ENCODE data around the gene NELFA. TPM values are rescaled to one million over a fixed set of nuclear protein-coding genes. Genes with fewer than 3 reads are reported as not detected.
"Not testable (repeated sequence)": the region's sequence is repeated elsewhere in the genome, so short reads cannot be mapped to it uniquely, and the experiment has no call there.

The NELFA gene
- polyA plus RNA-seq, 1 experiment: 9.3 TPM

DNA sequence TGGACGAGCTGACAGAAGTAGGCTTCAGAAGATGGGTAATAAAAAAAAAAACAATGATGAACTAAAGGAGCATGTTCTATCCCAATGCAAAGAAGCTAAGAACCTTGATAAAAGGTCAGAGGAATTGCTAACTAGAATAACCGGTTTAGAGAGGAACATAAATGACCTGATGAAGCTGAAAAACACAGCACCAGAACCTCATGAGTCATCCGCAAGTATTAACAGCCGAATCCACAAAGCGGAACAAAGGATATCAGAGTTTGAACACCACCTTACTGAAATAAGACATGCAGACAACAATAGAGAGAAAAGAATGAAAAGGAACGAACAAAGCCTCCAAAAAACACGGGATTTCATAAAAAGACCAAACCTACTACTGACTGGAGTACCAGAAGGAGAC, 10.5 kb downstream of the NELFA start:
- H3K9me3 ChIP-seq (ENCODE audit: control insufficient read depth, insufficient read depth, low read length): peaks cover 14% of the 10 kb centered on the region; the same call in 1 of the 2 replicates
- H3K4me3 ChIP-seq (ENCODE audit: low read depth, low read length): no peak overlapping the region
- ChIA-PET POLR2A (no interaction called here), CTCF (no interaction called here)
- no peak for TF ChIP-seq CTCF (IDR thresholded peaks at IDR 0.05; ENCODE audit: low read depth, low read length)
- no peak overlapping the region for H3K27ac ChIP-seq (ENCODE audit: low read depth, low read length)
- H3K27me3 ChIP-seq (ENCODE audit: control insufficient read depth, insufficient read depth, low read length): no peaks in the 10 kb centered on the region
- DNase-seq (ENCODE audit: low read depth, low spot score): no peak

DNA sequence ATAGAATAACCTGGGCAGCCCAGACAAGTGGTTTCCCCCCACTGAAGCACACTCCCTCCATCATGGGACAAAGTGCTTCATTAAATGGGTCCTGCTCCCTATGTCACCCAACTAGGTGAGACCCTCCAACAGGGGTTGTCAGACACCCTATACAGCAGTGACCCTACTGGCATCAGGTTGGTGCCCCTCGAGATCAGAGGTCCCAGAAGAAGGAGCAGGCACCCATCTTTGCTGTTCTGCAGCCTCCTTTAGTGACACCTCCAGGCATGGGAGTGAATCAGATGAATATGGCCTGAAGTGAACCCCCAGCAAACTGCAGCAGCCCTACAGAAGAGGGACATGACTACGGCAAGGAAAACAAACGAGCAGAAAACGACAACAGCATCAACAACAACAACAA, 11.1 kb downstream of the NELFA start:
- DNase-seq (ENCODE audit: low read depth, low spot score): no peak
- Histone ChIP-seq H3K27me3 (ENCODE audit: control insufficient read depth, insufficient read depth, low read length) (no peaks in the 10 kb centered on the region), H3K27ac (ENCODE audit: low read depth, low read length) (no peak overlapping the region), H3K9me3 (ENCODE audit: control insufficient read depth, insufficient read depth, low read length) (peaks cover 14% of the 10 kb centered on the region; the same call in 1 of the 2 replicates), H3K4me3 (ENCODE audit: low read depth, low read length) (no peak overlapping the region)
- ChIA-PET POLR2A (no interaction called here), CTCF (no interaction called here)
- no peak for TF ChIP-seq CTCF (IDR thresholded peaks at IDR 0.05; ENCODE audit: low read depth, low read length)

DNA sequence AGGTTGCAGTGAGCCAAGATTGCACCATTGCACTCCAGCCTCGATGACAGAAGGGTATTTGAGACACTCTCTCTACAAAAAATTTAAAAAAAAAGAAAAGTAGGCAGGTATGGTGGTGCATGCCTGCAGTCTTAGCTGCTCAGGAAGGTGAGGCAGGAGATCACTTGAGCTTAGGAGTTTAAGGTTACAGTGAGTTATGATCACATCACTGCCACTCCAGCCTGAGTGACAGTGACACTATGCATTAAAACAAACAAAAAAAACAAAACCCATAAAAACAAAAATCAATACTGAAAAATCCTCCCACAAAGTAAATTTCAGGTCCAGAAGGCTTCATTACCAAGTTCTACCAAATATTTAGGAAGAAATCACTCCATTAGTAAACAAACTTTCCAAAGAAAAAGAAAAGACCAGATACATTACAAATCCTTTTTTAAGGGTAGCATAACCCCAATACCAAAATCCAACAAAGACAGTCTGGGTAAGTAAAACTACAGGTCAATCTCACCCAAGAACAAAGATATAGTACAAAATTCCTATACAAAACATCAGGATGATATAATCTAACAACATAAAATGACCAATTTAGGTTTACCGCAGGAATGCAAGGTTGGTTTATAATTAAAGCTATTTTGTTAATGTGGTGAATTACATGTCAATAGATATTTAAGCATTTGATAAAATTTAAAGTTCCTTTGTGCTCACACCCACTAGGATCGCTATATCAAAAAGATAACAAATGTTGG, 11.7 kb downstream of the NELFA start:
- no peak for DNase-seq (ENCODE audit: low read depth, low spot score)
- Histone ChIP-seq H3K4me3 (ENCODE audit: low read depth, low read length) (no peak overlapping the region), H3K27ac (ENCODE audit: low read depth, low read length) (no peak overlapping the region), H3K27me3 (ENCODE audit: control insufficient read depth, insufficient read depth, low read length) (no peaks in the 10 kb centered on the region), H3K9me3 (ENCODE audit: control insufficient read depth, insufficient read depth, low read length) (peaks cover 14% of the 10 kb centered on the region; the same call in 1 of the 2 replicates)
- ChIA-PET CTCF (no interaction called here), POLR2A (no interaction called here)
- no peak for TF ChIP-seq CTCF (IDR thresholded peaks at IDR 0.05; ENCODE audit: low read depth, low read length)

DNA sequence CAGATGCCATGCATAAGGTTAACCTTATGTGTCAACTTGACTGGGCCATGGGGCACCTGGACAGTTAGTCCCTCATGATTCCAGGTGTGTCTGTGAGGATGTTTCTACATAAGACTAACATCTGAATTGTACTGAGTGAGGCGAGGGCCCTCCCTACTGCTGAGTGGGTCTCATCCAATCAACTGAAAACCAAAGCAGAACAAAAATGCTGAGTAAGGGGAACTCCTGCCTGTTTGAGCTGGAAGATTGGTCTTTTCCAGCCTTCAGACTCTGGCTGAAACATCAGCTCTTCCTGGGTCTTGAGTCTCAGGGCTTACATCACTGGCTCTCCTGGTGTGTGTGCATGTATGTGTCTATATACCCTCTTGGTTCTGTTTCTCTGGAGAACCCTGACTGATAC, 13.8 kb downstream of the NELFA start:
- Histone ChIP-seq H3K9me3 (ENCODE audit: control insufficient read depth, insufficient read depth, low read length) (peaks cover 14% of the 10 kb centered on the region), H3K27ac (ENCODE audit: low read depth, low read length) (no peak overlapping the region), H3K4me3 (ENCODE audit: low read depth, low read length) (no peak overlapping the region), H3K27me3 (ENCODE audit: control insufficient read depth, insufficient read depth, low read length) (no peaks in the 10 kb centered on the region)
- no peak for DNase-seq (ENCODE audit: low read depth, low spot score)
- TF ChIP-seq CTCF (IDR thresholded peaks at IDR 0.05; ENCODE audit: low read depth, low read length): no peak
- ChIA-PET CTCF (no interaction called here), POLR2A (interaction anchor here (0.7 kb wide), 1 partner anchor 8 kb away, joined by 4 read pairs; no protein-coding TSS in a partner anchor)

DNA sequence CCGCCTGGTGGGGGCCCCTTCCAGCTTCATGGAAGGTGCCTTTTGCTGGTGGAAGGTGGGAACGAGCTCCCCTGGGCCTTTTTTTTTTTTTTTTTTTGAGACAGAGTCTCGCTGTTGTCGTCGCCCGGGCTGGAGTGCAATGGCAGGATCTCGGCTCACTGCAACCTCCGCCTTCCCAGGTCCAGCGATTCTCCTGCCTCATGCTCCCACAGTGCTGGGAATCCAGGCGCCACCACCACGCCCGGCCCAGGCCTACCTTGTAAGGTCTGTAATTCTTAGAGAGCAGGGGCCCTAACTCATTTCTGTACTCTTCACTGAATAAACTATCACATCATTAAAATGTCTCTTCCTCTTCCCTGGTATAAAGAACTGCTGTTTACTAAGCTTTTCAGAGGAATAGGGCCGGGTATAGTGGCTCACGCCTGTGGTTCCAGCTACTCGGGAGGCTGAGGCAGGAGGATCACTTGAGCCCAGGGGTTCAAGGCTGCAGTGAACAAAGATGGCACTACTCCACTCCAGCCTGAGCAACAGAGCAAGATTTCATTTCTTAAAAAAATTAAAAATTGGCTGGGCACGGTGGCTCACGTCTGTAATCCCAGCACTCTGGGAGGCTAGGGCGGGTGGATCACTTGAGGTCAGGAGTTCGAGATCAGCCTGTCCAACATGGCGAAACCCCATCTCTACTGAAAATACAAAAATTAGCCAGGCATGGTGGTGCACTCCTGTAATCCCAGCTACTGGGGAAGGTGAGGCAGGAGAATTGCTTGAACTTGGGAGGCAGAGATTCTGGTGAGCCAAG, 14.9 kb downstream of the NELFA start:
- H3K27me3 ChIP-seq (ENCODE audit: control insufficient read depth, insufficient read depth, low read length); H3K27ac ChIP-seq (ENCODE audit: low read depth, low read length); DNase-seq (ENCODE audit: low read depth, low spot score); H3K4me3 ChIP-seq (ENCODE audit: low read depth, low read length); POLR2A ChIA-PET: not testable (repeated sequence)
- H3K9me3 ChIP-seq (ENCODE audit: control insufficient read depth, insufficient read depth, low read length): peaks cover 14% of the 10 kb centered on the region
- CTCF ChIA-PET: interaction anchor here (0.6 to 0.7 kb wide), 2 partner anchors 12 to 1113 kb away, joined by 3 read pairs; no protein-coding TSS in a partner anchor

Measured in AG04450 (cell line).